Measurements from ENCODE around the gene HOXD9. TPM values are rescaled to one million over a fixed set of nuclear protein-coding genes. Genes with fewer than 3 reads are reported as not detected.

The HOXD9 gene
- total RNA-seq, 1 donor from 2014 or later = not detected

DNA sequence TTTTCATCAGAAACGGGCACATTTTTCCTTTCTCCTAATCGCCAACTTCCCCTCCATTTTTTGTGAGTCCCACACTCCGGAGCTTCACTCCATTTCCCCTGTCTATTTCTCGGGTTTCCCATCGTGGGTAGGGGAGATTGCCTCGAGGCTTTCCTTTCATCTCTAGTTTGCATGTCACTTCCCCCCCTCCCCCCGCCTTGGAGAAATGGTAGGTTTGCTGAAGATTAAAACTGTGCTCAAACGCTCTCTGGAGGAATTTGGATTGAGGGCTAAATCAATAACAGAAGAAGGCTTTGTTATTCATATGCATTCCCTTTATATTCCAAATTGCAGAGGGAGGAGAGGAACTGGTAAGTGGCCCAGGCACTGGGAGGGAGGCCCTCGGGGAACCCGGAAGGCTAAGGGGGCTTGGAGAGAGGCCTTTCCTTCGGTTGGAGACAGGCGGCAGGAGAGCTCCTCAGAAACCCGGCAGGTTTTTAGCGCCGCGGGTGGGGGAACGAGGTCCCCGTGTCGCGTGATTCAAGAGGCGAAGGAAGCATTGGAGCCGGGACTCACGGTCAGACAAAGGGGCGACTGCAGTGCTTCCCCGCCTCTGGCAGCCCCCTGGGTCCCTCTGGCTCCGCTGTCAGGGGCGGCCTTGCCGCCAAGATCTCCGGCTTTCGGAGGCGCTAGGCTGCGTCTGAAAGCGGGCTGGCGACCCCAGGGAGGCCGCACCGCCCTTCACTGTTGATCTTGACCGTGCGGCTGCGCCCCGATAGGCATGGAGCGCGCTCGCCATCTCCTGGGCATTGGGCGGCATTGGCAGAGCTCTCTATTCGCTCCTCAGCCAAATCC, 25.3 kb upstream of the HOXD9 start:
- FAIRE-seq = no peak
- peaks cover 77% of the 10 kb centered on the region for H3K27me3 ChIP-seq (ENCODE audit: control insufficient read depth, insufficient read depth, low read length)
- TF ChIP-seq, protein P1, sequence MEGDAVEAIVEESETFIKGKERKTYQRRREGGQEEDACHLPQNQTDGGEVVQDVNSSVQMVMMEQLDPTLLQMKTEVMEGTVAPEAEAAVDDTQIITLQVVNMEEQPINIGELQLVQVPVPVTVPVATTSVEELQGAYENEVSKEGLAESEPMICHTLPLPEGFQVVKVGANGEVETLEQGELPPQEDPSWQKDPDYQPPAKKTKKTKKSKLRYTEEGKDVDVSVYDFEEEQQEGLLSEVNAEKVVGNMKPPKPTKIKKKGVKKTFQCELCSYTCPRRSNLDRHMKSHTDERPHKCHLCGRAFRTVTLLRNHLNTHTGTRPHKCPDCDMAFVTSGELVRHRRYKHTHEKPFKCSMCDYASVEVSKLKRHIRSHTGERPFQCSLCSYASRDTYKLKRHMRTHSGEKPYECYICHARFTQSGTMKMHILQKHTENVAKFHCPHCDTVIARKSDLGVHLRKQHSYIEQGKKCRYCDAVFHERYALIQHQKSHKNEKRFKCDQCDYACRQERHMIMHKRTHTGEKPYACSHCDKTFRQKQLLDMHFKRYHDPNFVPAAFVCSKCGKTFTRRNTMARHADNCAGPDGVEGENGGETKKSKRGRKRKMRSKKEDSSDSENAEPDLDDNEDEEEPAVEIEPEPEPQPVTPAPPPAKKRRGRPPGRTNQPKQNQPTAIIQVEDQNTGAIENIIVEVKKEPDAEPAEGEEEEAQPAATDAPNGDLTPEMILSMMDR (IDR thresholded peaks at IDR 0.05; ENCODE audit: insufficient read depth, low read length, severe bottlenecking) = peak; percentile 94
- H3K4me3 ChIP-seq (ENCODE audit: low read depth, low read length) = no peak overlapping the region
- peak; percentile 27 for DNase-seq (ENCODE audit: low read depth)
- no peaks in the 10 kb centered on the region for H3K36me3 ChIP-seq (ENCODE audit: control insufficient read depth, insufficient read depth, low read length)

DNA sequence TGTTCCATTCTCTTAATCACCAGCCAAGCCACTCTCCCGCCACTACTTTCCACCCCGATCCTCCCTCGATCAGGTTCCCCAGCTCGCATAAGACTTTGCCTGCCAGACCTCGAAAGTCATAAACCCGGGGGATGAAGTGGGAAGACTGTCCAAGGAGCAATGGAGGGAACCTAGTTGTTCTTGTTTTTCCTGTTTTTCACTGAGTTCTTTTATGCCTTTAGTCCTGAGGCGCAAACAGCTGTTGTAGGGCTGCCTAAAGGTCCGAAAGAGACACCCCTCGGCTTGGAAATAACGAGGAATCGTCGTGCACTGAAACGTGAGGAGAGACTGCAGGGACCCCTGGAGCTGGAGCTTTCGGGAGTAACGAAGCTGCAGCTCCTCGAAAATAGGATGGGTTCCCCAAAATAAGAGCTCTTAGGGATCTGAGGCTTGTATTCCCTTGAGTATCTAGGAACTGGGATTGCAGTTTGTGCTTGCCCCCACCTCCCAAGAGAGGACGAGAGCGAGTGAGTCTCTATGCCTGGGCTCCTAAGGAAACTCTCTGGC, 24.6 kb upstream of the HOXD9 start:
- peaks cover 81% of the 10 kb centered on the region for H3K27me3 ChIP-seq (ENCODE audit: control insufficient read depth, insufficient read depth, low read length)
- DNase-seq (ENCODE audit: low read depth) (no peak), FAIRE-seq (no peak)
- TF ChIP-seq, protein P1 (IDR thresholded peaks at IDR 0.05; ENCODE audit: insufficient read depth, low read length, severe bottlenecking) = no peak
- H3K4me3 ChIP-seq (ENCODE audit: low read depth, low read length) = no peak overlapping the region
- no peaks in the 10 kb centered on the region for H3K36me3 ChIP-seq (ENCODE audit: control insufficient read depth, insufficient read depth, low read length)

DNA sequence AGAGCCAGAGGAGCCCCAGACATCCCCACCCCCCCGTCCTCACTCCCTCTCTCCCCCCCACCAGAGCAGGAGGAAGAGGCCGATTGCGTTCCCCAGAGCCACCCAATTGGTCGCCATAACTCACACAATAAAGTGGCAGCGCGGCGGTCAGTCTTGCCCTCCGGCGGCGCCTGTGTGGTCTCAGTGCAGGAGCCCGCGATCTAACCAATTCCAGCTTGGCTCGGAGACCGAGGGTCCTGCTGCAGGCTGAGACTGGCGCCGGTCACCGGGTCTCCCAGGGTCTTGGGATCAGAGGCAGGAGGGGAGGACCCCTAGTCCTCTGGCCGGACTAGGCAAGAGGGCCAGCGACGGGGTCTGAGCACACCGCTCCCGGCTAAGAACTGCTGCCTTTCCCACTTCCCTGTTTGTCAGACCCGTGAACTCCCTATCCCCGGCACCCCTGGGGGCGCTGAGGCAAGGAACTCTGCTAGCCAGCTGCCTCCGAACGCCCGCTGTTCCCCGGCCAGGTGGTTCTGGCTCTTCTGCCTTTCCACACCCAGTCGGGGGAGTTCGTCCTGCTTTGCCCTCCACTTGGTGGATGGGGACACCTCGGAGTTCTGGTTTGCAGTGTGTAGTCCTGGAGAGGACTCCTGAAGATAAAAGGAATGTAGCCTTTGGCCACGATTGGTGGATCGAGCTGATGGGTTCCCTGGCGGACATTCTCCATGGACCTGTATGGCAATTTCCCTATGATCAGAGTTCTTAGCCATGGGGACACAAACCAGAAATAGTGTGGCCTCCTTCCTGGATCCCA, 24.0 kb upstream of the HOXD9 start:
- no peak overlapping the region for H3K4me3 ChIP-seq (ENCODE audit: low read depth, low read length)
- no peak for DNase-seq (ENCODE audit: low read depth)
- TF ChIP-seq, protein P1 (IDR thresholded peaks at IDR 0.05; ENCODE audit: insufficient read depth, low read length, severe bottlenecking) = no peak
- FAIRE-seq = no peak
- H3K27me3 ChIP-seq (ENCODE audit: control insufficient read depth, insufficient read depth, low read length) = peaks cover 79% of the 10 kb centered on the region
- no peaks in the 10 kb centered on the region for H3K36me3 ChIP-seq (ENCODE audit: control insufficient read depth, insufficient read depth, low read length)

DNA sequence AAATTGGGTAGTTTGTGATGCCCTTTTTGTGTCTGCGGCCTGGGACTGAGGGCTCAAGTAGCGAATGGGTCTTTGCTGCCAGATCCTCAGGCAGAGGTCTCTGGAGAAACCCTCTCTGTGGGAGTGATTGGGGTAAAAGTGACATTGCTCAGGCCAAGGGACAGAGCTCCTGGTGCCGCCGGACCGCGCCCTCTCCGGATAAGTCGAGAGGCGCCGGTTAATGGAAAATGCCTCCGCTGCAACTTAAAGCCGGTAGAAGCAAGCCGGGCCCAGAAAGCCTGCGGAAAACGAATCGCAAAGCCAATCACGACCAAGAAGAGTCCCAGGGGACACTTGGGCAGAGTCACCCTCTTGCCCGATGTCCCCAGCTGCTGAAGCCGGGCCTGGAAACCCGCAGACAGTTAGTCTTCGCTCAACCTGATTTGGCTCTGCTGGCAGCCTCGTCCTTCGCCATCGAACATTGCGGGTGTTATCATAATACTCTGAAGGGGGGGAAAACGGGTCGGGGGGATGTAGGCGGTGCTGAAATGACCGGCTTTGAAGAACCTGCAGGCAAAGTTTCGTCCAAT, 23.3 kb upstream of the HOXD9 start:
- FAIRE-seq = no peak
- no peaks in the 10 kb centered on the region for H3K36me3 ChIP-seq (ENCODE audit: control insufficient read depth, insufficient read depth, low read length)
- TF ChIP-seq, protein P1 (IDR thresholded peaks at IDR 0.05; ENCODE audit: insufficient read depth, low read length, severe bottlenecking) = no peak
- H3K27me3 ChIP-seq (ENCODE audit: control insufficient read depth, insufficient read depth, low read length) = peaks cover 79% of the 10 kb centered on the region
- DNase-seq (ENCODE audit: low read depth) = no peak
- no peak overlapping the region for H3K4me3 ChIP-seq (ENCODE audit: low read depth, low read length)

- DNase-seq (ENCODE audit: low read depth) (no peak), FAIRE-seq (no peak)
- TF ChIP-seq, protein P1 (IDR thresholded peaks at IDR 0.05; ENCODE audit: insufficient read depth, low read length, severe bottlenecking) = no peak
- peaks cover 81% of the 10 kb centered on the region for H3K27me3 ChIP-seq (ENCODE audit: control insufficient read depth, insufficient read depth, low read length)
- no peaks in the 10 kb centered on the region for H3K36me3 ChIP-seq (ENCODE audit: control insufficient read depth, insufficient read depth, low read length)
- no peak within 1 kb of the TSS for H3K4me3 ChIP-seq (ENCODE audit: low read depth, low read length)
These were observed 22.6 kb upstream of the HOXD9 start, which contains the start of gene HOXD12 for GRCh38 chr2:176099728-176100546. HOXD12 (plus strand) TSS chr2:176099795; CDS start chr2:176099802, 7 bp downstream.
